Measurements from ENCODE around the gene LRP8. TPM values are rescaled to one million over a fixed set of nuclear protein-coding genes. Genes with fewer than 3 reads are reported as not detected.
A peak's percentile ranks its signal among the peaks of the same experiment; 100 is the strongest.

The LRP8 gene
- total RNA-seq: 10 to 100 TPM; 39.8 to 43.7 TPM

DNA sequence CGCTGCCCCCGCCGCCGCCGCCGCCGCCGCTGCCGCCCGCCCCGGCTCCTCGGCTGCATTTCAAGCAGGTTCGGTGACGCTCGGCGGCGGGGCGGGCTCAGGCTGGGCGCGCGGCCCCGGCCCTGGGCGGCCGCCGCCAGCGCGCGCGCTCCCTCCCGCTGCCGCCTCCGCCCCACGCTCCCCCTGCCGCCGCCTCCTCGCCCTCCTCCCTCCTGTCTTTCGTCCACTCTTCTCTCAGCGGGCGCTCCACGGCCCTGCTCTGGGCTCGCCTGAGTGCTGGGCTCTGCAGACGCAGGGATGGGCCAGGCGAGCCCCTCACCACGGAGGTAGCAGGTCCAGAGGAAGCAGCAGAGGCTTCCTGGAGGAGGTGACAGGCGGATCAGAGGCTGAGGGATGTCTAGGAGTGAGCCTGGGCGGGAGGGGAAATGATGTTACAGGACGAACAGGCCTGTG is at the start of gene LRP8:
LRP8 (minus strand) TSS at position 62 of the 453 bp plus-strand sequence. CDS start 158 bp downstream, outside the sequence.
- Mint-ChIP-seq H3K27ac (peak within 1 kb of the TSS; percentile 95 to 98), H3K36me3 (peaks cover 26 to 32% of the 10 kb centered on the region in 2 donors), H3K9me3 (no peaks in the 10 kb centered on the region)
- ATAC-seq (peak; percentile 40 to 56), DNase-seq (ENCODE audit: low spot score in 2 of 2) (peak; percentile 78 to 83)

GRCh38 chr1:53377438-53377841 is 49.6 kb upstream of the LRP8 start:
- peak in 1 of 2 donors; percentile 14 for DNase-seq (ENCODE audit: low spot score in 2 of 2)
- H3K27ac Mint-ChIP-seq: no peak overlapping the region
- H3K9me3 Mint-ChIP-seq: no peaks in the 10 kb centered on the region

GRCh38 chr1:53376742-53377437 is 49.0 kb upstream of the LRP8 start:
- no peak for ATAC-seq

More at GRCh38 chr1:53377438-53377841, 49.6 kb upstream of the LRP8 start:
- no peaks in the 10 kb centered on the region for H3K36me3 Mint-ChIP-seq
- ATAC-seq: no peak

DNA sequence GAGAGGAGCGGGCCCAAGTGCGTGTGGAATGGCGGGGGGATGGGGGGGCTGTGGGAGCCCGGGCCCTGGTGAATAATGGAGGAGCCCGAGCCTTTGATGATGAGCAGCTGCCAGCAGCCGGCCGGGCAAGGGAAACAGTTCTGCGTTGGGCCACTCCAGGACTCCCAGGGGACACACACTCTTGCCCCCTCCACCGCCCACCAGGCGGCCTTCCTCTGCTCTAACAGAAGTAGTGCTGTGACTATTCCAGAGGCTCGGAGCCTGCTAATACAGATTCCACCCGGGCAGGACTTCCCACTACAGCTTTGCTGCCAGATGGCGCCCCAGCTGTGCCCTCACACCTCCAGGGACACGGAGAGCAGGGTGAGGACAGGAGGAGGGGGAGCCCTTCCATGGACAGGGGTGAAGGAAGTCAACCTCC is 48.2 kb upstream of the LRP8 start:
- ATAC-seq: no peak
- H3K36me3 Mint-ChIP-seq: no peaks in the 10 kb centered on the region
- no peak overlapping the region for H3K27ac Mint-ChIP-seq
- no peak for DNase-seq (ENCODE audit: low spot score in 2 of 2)
- no peaks in the 10 kb centered on the region for H3K9me3 Mint-ChIP-seq

More at GRCh38 chr1:53376742-53377437, 49.0 kb upstream of the LRP8 start:
- Mint-ChIP-seq H3K36me3 (no peaks in the 10 kb centered on the region), H3K27ac (no peak overlapping the region), H3K9me3 (no peaks in the 10 kb centered on the region)
- no peak for DNase-seq (ENCODE audit: low spot score in 2 of 2)

- no peaks in the 10 kb centered on the region for H3K9me3 Mint-ChIP-seq
- ATAC-seq (no peak), DNase-seq (ENCODE audit: low spot score in 2 of 2) (peak in 1 of 2 donors; percentile 30)
- no peaks in the 10 kb centered on the region for H3K36me3 Mint-ChIP-seq
- no peak overlapping the region for H3K27ac Mint-ChIP-seq
Observed at GRCh38 chr1:53375440-53375839, 47.6 kb upstream of the LRP8 start.

- Mint-ChIP-seq H3K27ac (no peak overlapping the region), H3K36me3 (no peaks in the 10 kb centered on the region), H3K9me3 (no peaks in the 10 kb centered on the region)
- DNase-seq (ENCODE audit: low spot score in 2 of 2) (no peak), ATAC-seq (no peak)
Observed at GRCh38 chr1:53373246-53373645, 45.4 kb upstream of the LRP8 start.

DNA sequence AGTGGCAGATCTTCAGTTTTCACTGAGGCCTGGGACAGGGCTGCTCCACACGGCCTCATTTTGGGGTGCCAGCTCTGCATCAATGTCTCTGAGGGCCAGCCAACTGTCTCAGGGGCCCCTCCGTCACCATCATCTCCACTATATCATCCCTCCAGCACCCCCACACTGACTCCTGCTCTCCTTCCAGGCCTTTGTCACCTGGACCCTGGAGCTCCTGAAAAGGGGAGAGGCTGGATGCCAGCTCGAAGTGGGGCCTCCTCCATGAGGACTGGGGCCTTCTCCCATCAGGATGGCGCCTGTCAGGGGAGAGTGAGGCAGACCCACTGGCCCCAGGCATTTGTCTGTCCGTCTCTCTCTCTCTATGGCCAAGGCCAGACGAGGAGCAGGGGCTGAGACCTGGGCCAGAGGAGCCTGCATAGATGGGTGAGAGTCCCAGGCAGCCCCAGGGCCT is 44.7 kb upstream of the LRP8 start:
- Mint-ChIP-seq H3K9me3 (no peaks in the 10 kb centered on the region), H3K36me3 (no peaks in the 10 kb centered on the region), H3K27ac (no peak overlapping the region)
- no peak for ATAC-seq
- DNase-seq (ENCODE audit: low spot score in 2 of 2): no peak

- Mint-ChIP-seq H3K27ac (no peak overlapping the region), H3K9me3 (no peaks in the 10 kb centered on the region), H3K36me3 (no peaks in the 10 kb centered on the region)
- ATAC-seq: no peak
- DNase-seq (ENCODE audit: low spot score in 2 of 2): no peak
Observed at GRCh38 chr1:53371851-53372250, 44.0 kb upstream of the LRP8 start.

DNA sequence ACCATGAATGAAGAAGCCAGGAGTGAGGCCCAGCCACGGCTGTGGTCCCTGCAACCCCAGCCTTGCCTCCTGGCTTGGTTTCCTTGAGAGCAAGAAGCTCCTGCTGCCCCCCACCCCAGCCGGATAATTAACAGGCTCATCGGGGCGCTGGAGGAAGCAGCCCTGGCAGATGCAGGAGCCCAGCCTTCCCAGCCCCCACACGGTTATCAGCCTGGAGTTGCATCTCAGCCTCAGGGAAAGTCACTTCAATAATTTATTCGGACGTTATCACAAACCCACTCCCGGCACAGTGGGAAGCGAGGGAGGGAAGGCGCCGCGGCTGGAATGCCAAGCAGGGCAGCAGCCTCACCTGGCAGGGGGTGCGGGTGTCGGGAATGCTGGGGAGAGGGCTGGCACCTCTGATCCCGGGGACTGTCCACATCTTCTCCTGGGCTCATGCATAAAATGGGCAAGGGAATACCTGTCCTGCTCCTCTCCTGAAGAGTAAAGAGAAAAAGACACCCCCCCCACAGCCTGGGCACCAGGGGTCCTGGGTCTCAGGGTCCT is 43.3 kb upstream of the LRP8 start:
- no peak for ATAC-seq
- Mint-ChIP-seq H3K9me3 (no peaks in the 10 kb centered on the region), H3K27ac (no peak overlapping the region), H3K36me3 (no peaks in the 10 kb centered on the region)
- no peak for DNase-seq (ENCODE audit: low spot score in 2 of 2)

GRCh38 chr1:53370369-53370961 is 42.6 kb upstream of the LRP8 start:
- no peak overlapping the region for H3K27ac Mint-ChIP-seq
- no peaks in the 10 kb centered on the region for H3K9me3 Mint-ChIP-seq
- ATAC-seq (no peak), DNase-seq (ENCODE audit: low spot score in 2 of 2) (no peak)
- H3K36me3 Mint-ChIP-seq: no peaks in the 10 kb centered on the region

GRCh38 chr1:53369761-53370160 is 41.9 kb upstream of the LRP8 start:
- no peak for ATAC-seq
- H3K9me3 Mint-ChIP-seq: no peaks in the 10 kb centered on the region
- DNase-seq (ENCODE audit: low spot score in 2 of 2): peak in 1 of 2 donors; percentile 37
- H3K36me3 Mint-ChIP-seq: no peaks in the 10 kb centered on the region
- H3K27ac Mint-ChIP-seq: no peak overlapping the region

- peak in 1 of 2 donors; percentile 50 for DNase-seq (ENCODE audit: low spot score in 2 of 2)
- no peaks in the 10 kb centered on the region for H3K36me3 Mint-ChIP-seq
- no peak for ATAC-seq
- H3K9me3 Mint-ChIP-seq: no peaks in the 10 kb centered on the region
- peak overlapping the region in 1 of 2 donors; percentile 85 for H3K27ac Mint-ChIP-seq
Observed at GRCh38 chr1:53369034-53369750, 41.3 kb upstream of the LRP8 start.

GRCh38 chr1:53368314-53369033 is 40.6 kb upstream of the LRP8 start:
- Mint-ChIP-seq H3K9me3 (no peaks in the 10 kb centered on the region), H3K36me3 (no peaks in the 10 kb centered on the region), H3K27ac (peak overlapping the region; percentile 70 to 85)
- ATAC-seq (no peak), DNase-seq (ENCODE audit: low spot score in 2 of 2) (peak in 1 of 2 donors; percentile 53)

DNA sequence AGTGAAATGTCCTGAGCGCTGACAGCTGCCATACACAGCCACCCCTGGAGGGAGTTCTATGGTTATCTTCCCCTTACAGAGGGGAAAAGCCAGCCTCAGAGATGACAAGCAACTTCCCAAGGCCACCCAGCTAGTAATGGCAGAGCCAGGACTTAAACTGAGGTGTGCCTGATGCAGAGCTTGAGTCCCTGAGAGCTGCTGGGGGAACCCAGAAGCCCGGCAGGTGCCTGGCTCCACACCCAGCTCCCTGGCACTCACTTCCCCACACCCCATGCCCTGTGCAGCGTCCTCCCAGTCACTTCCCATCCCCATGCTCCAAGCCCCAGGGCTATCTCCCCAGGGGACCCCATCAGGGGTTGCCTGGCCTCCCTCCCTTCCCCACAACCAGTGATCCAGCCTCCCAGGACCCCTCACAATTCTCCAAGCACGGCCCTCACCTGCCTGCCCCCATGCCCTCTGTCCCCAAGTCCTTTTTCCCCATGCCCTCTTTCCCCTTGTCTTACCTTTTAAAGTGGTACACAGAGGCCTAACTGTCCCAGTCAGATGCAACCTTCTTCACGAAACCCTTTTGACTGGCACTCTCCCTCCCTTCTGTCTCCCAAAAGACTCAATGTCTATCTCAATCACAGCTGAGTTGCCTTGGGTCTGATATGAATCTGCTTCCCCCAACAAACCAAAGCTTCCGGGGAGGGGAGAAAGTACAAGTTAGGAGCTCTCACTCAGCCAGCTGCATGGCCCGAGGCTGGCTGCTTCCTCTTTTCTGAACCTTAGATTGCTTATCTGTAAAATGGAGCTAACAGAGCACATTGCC is 39.8 kb upstream of the LRP8 start:
- DNase-seq (ENCODE audit: low spot score in 2 of 2) (peak; percentile 33 to 51), ATAC-seq (peak; percentile 86 to 90)
- Mint-ChIP-seq H3K27ac (peak overlapping the region; percentile 70 to 85), H3K9me3 (no peaks in the 10 kb centered on the region), H3K36me3 (no peaks in the 10 kb centered on the region)

GRCh38 chr1:53366901-53367502 is 39.1 kb upstream of the LRP8 start:
- H3K9me3 Mint-ChIP-seq: no peaks in the 10 kb centered on the region
- peak overlapping the region; percentile 77 to 85 for H3K27ac Mint-ChIP-seq
- DNase-seq (ENCODE audit: low spot score in 2 of 2): peak in 1 of 2 donors; percentile 26
- ATAC-seq: no peak
- no peaks in the 10 kb centered on the region for H3K36me3 Mint-ChIP-seq

Measured in activated naive CD4-positive, alpha-beta T cell treated with anti-CD3 and anti-CD28 coated beads, Interleukin-2, amount 50 U/mL, for 72 hours (primary cell).